ENCODE measurements around the gene CFAP221. TPM values are rescaled to one million over a fixed set of nuclear protein-coding genes. Genes with fewer than 3 reads are reported as not detected.
"Not testable (repeated sequence)": the region's sequence is repeated elsewhere in the genome, so short reads cannot be mapped to it uniquely, and the experiment has no call there.

The CFAP221 gene
- total RNA-seq, 1 donor from 2014 or later = 0.61 TPM

GRCh38 chr2:119606674-119607073 lies 62.4 kb downstream of the CFAP221 start:
- no peaks in the 10 kb centered on the region for H3K4me1 ChIP-seq (ENCODE audit: insufficient read depth, low read length)
- no peaks in the 10 kb centered on the region for H3K36me3 ChIP-seq (ENCODE audit: insufficient read depth, low read length)
- no peaks in the 10 kb centered on the region for H3K79me2 ChIP-seq (ENCODE audit: insufficient read depth, low read length)
- no peak overlapping the region for H2AFZ ChIP-seq (ENCODE audit: low read depth, low read length)
- no peaks in the 10 kb centered on the region for H4K20me1 ChIP-seq (ENCODE audit: insufficient read depth, low read length)
- no peak overlapping the region for H3K4me2 ChIP-seq (ENCODE audit: low read length)
- no peak overlapping the region for H3K4me3 ChIP-seq (ENCODE audit: insufficient read depth, low read depth, low read length)
- H3K27ac ChIP-seq (ENCODE audit: low read depth, low read length) = no peak overlapping the region
- no peak overlapping the region for H3K27ac Mint-ChIP-seq (ENCODE audit: unreplicated experiment)
- FAIRE-seq = no peak
- no peaks in the 10 kb centered on the region for H3K9me3 Mint-ChIP-seq (ENCODE audit: unreplicated experiment)
- H3K27me3 ChIP-seq (ENCODE audit: insufficient read depth, low read length) = no peaks in the 10 kb centered on the region
- no peak overlapping the region for H3K4me3 Mint-ChIP-seq (ENCODE audit: unreplicated experiment)
- DNase-seq (ENCODE audit: low read depth) = no peak
- H3K27me3 Mint-ChIP-seq (ENCODE audit: low read depth, unreplicated experiment) = peaks cover 30% of the 10 kb centered on the region
- no peaks in the 10 kb centered on the region for H3K4me1 Mint-ChIP-seq (ENCODE audit: low read depth, unreplicated experiment)
- no peaks in the 10 kb centered on the region for H3K36me3 Mint-ChIP-seq (ENCODE audit: low read depth, unreplicated experiment)
- no peaks in the 10 kb centered on the region for H3K9me3 ChIP-seq (ENCODE audit: insufficient read depth, low read depth, low read length)
- TF ChIP-seq EZH2 (IDR thresholded peaks at IDR 0.05; ENCODE audit: insufficient read depth, low read length) (no peak), CTCF (IDR thresholded peaks at IDR 0.05; ENCODE audit: insufficient read depth, low read depth, low read length) (no peak)
- H3K9ac ChIP-seq (ENCODE audit: low read length) = no peak overlapping the region

GRCh38 chr2:119608553-119608952 lies 64.3 kb downstream of the CFAP221 start:
- no peak for FAIRE-seq
- DNase-seq (ENCODE audit: low read depth) = no peak
- Histone ChIP-seq H3K36me3 (ENCODE audit: insufficient read depth, low read length) (no peaks in the 10 kb centered on the region), H2AFZ (ENCODE audit: low read depth, low read length) (no peak overlapping the region), H3K9ac (ENCODE audit: low read length) (no peak overlapping the region), H3K4me2 (ENCODE audit: low read length) (no peak overlapping the region), H3K27ac (ENCODE audit: low read depth, low read length) (no peak overlapping the region), H3K4me1 (ENCODE audit: insufficient read depth, low read length) (no peaks in the 10 kb centered on the region), H3K27me3 (ENCODE audit: insufficient read depth, low read length) (no peaks in the 10 kb centered on the region), H3K9me3 (ENCODE audit: insufficient read depth, low read depth, low read length) (no peaks in the 10 kb centered on the region), H3K79me2 (ENCODE audit: insufficient read depth, low read length) (no peaks in the 10 kb centered on the region), H4K20me1 (ENCODE audit: insufficient read depth, low read length) (no peaks in the 10 kb centered on the region), H3K4me3 (ENCODE audit: insufficient read depth, low read depth, low read length) (no peak overlapping the region)
- Mint-ChIP-seq H3K9me3 (ENCODE audit: unreplicated experiment) (peaks cover 4% of the 10 kb centered on the region), H3K27me3 (ENCODE audit: low read depth, unreplicated experiment) (peaks cover 30% of the 10 kb centered on the region), H3K27ac (ENCODE audit: unreplicated experiment) (no peak overlapping the region), H3K4me3 (ENCODE audit: unreplicated experiment) (no peak overlapping the region), H3K4me1 (ENCODE audit: low read depth, unreplicated experiment) (no peaks in the 10 kb centered on the region), H3K36me3 (ENCODE audit: low read depth, unreplicated experiment) (no peaks in the 10 kb centered on the region)
- no peak for TF ChIP-seq CTCF (IDR thresholded peaks at IDR 0.05; ENCODE audit: insufficient read depth, low read depth, low read length)
- TF ChIP-seq EZH2 (IDR thresholded peaks at IDR 0.05; ENCODE audit: insufficient read depth, low read length) = no peak

GRCh38 chr2:119609337-119609736 lies 65.1 kb downstream of the CFAP221 start:
- no peaks in the 10 kb centered on the region for H3K4me1 Mint-ChIP-seq (ENCODE audit: low read depth, unreplicated experiment)
- no peak for FAIRE-seq

DNA sequence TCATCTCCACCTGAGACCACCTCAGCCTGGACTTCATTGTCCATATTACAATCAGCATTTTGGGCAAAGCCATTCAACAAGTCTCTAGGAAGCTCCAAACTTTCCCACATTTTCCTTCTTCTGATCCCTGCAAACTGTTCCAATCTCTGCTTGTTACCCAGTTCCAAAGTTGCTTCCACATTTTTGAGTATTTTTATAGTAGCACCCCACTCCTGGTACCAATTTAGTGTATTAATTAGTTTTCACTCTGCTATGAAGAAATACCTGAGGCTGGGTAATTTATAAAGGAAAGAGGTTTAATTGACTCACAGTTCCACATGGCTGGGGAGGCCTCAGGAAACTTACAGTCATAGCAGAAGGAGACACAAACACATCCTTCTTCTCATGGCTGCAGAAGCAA lies 69.9 kb downstream of the CFAP221 start:
- H3K4me2 ChIP-seq (ENCODE audit: low read length); H3K79me2 ChIP-seq (ENCODE audit: insufficient read depth, low read length); H3K36me3 ChIP-seq (ENCODE audit: insufficient read depth, low read length); H3K9ac ChIP-seq (ENCODE audit: low read length); H2AFZ ChIP-seq (ENCODE audit: low read depth, low read length); H4K20me1 ChIP-seq (ENCODE audit: insufficient read depth, low read length); DNase-seq (ENCODE audit: low read depth); FAIRE-seq; H3K4me1 Mint-ChIP-seq (ENCODE audit: low read depth, unreplicated experiment); H3K4me3 Mint-ChIP-seq (ENCODE audit: unreplicated experiment); H3K27me3 ChIP-seq (ENCODE audit: insufficient read depth, low read length); H3K36me3 Mint-ChIP-seq (ENCODE audit: low read depth, unreplicated experiment); H3K27ac ChIP-seq (ENCODE audit: low read depth, low read length); H3K4me3 ChIP-seq (ENCODE audit: insufficient read depth, low read depth, low read length); H3K9me3 ChIP-seq (ENCODE audit: insufficient read depth, low read depth, low read length); H3K4me1 ChIP-seq (ENCODE audit: insufficient read depth, low read length); H3K27ac Mint-ChIP-seq (ENCODE audit: unreplicated experiment): not testable (repeated sequence)
- H3K9me3 Mint-ChIP-seq (ENCODE audit: unreplicated experiment) = peaks cover 29% of the 10 kb centered on the region
- H3K27me3 Mint-ChIP-seq (ENCODE audit: low read depth, unreplicated experiment) = peaks cover 33% of the 10 kb centered on the region

More at GRCh38 chr2:119609337-119609736, 65.1 kb downstream of the CFAP221 start:
- Histone ChIP-seq H3K36me3 (ENCODE audit: insufficient read depth, low read length) (no peaks in the 10 kb centered on the region), H3K9me3 (ENCODE audit: insufficient read depth, low read depth, low read length) (no peaks in the 10 kb centered on the region), H3K4me3 (ENCODE audit: insufficient read depth, low read depth, low read length) (no peak overlapping the region), H3K4me1 (ENCODE audit: insufficient read depth, low read length) (no peaks in the 10 kb centered on the region), H3K27me3 (ENCODE audit: insufficient read depth, low read length) (no peaks in the 10 kb centered on the region), H4K20me1 (ENCODE audit: insufficient read depth, low read length) (no peaks in the 10 kb centered on the region), H3K4me2 (ENCODE audit: low read length) (no peak overlapping the region), H3K27ac (ENCODE audit: low read depth, low read length) (no peak overlapping the region), H3K9ac (ENCODE audit: low read length) (no peak overlapping the region), H3K79me2 (ENCODE audit: insufficient read depth, low read length) (no peaks in the 10 kb centered on the region), H2AFZ (ENCODE audit: low read depth, low read length) (no peak overlapping the region)
- no peak for DNase-seq (ENCODE audit: low read depth)
- Mint-ChIP-seq H3K4me3 (ENCODE audit: unreplicated experiment) (no peak overlapping the region), H3K27ac (ENCODE audit: unreplicated experiment) (no peak overlapping the region), H3K27me3 (ENCODE audit: low read depth, unreplicated experiment) (peaks cover 33% of the 10 kb centered on the region), H3K36me3 (ENCODE audit: low read depth, unreplicated experiment) (peaks cover 4% of the 10 kb centered on the region), H3K9me3 (ENCODE audit: unreplicated experiment) (peaks cover 11% of the 10 kb centered on the region)
- TF ChIP-seq CTCF (IDR thresholded peaks at IDR 0.05; ENCODE audit: insufficient read depth, low read depth, low read length) (no peak), EZH2 (IDR thresholded peaks at IDR 0.05; ENCODE audit: insufficient read depth, low read length) (no peak)

Measured in astrocyte (in vitro differentiated cells and primary cell).